Amygdala (tissue), 56 donors: Measurements from ENCODE around the gene TEX101.
"Not testable (repeated sequence)": the region's sequence is repeated elsewhere in the genome, so short reads cannot be mapped to it uniquely, and the experiment has no call there.

ENCODE experiments used
- DNase-seq, 56 donors: peaks; one replicate each; lab custom pipeline; 2025; lab: John Stamatoyannopoulos, UW

TEX101 gene

GRCh38 chr19:43414554-43414953 lies at the start of gene TEX101:
TSS of gene TEX101 (plus strand) at chr19:43414890. CDS start at chr19:43415920, 1,030 bp downstream.
- DNase-seq: no peak

- not testable (repeated sequence) for DNase-seq
Observed at GRCh38 chr19:43365677-43366076, 49.0 kb upstream of the TEX101 start.

- DNase-seq: no peak
Observed at GRCh38 chr19:43367822-43368221, 46.9 kb upstream of the TEX101 start.

GRCh38 chr19:43368897-43369296 lies 45.8 kb upstream of the TEX101 start:
- DNase-seq: not testable (repeated sequence)

- no peak for DNase-seq
Observed at GRCh38 chr19:43371909-43372308, 42.8 kb upstream of the TEX101 start.

- DNase-seq: no peak
Observed at GRCh38 chr19:43372462-43372861, 42.2 kb upstream of the TEX101 start.

- not testable (repeated sequence) for DNase-seq
Observed at GRCh38 chr19:43377624-43378023, 37.1 kb upstream of the TEX101 start.

GRCh38 chr19:43380008-43380407 lies 34.7 kb upstream of the TEX101 start:
- DNase-seq: no peak

GRCh38 chr19:43380771-43381386 lies 33.8 kb upstream of the TEX101 start:
- no peak for DNase-seq

- not testable (repeated sequence) for DNase-seq
Observed at GRCh38 chr19:43382586-43383216, 32.0 kb upstream of the TEX101 start.

GRCh38 chr19:43383254-43383653 lies 31.4 kb upstream of the TEX101 start:
- not testable (repeated sequence) for DNase-seq

GRCh38 chr19:43383759-43384158 lies 30.9 kb upstream of the TEX101 start:
- not testable (repeated sequence) for DNase-seq

GRCh38 chr19:43390903-43391551 lies 23.7 kb upstream of the TEX101 start:
- not testable (repeated sequence) for DNase-seq

GRCh38 chr19:43391552-43391935 lies 23.1 kb upstream of the TEX101 start:
- not testable (repeated sequence) for DNase-seq

GRCh38 chr19:43393501-43393900 lies 21.2 kb upstream of the TEX101 start:
- not testable (repeated sequence) for DNase-seq

GRCh38 chr19:43395561-43395960 lies 19.1 kb upstream of the TEX101 start:
- DNase-seq: no peak

- no peak for DNase-seq
Observed at GRCh38 chr19:43406297-43406696, 8.4 kb upstream of the TEX101 start.

GRCh38 chr19:43407416-43408005 lies 7.2 kb upstream of the TEX101 start:
- no peak for DNase-seq

- DNase-seq: no peak
Observed at GRCh38 chr19:43408043-43408442, 6.6 kb upstream of the TEX101 start.

GRCh38 chr19:43409415-43409814 lies 5.3 kb upstream of the TEX101 start:
- no peak for DNase-seq

- DNase-seq: no peak
Observed at GRCh38 chr19:43412441-43412840, 2.2 kb upstream of the TEX101 start.
